OCI-LY7 (cell line): ENCODE data around the gene TMIE. TPM values are rescaled to one million over a fixed set of nuclear protein-coding genes. Genes with fewer than 3 reads are reported as not detected.

ENCODE experiments used
- BruUV-seq: library from RNA; stranded (reverse); fragments of 400-500 nt; replicated peaks from 2 replicates; lab custom pipeline; 2021; lab: Mats Ljungman, UMichigan
- CTCF ChIA-PET: fragments of 300-600 bp; sonication (Branson Sonifier 250); formaldehyde crosslinking; loops from one replicate; lab custom pipeline; 2022; ENCODE audit warnings: antibody characterized with exemption; ENCODE audit not compliant: unreplicated experiment; lab: Charles Lee
- POLR2A ChIA-PET: fragments of 300-600 bp; sonication (Branson Sonifier 250); formaldehyde crosslinking; loops from one replicate; lab custom pipeline; 2022; ENCODE audit warnings: antibody characterized with exemption; lab: Charles Lee
- DNase-seq: peaks from one replicate; pipeline ENCODE4 v3.0.0-alpha.2; 2015; ENCODE audit warnings: low spot score
- H2AFZ ChIP-seq: fragments of 200-600 bp; sonication (generic), shearing (Covaris generic); 2 replicates; pipeline ENCODE4 v1.6.1; 2014; ENCODE audit warnings: mild to moderate bottlenecking, antibody characterized with exemption, low read length, moderate library complexity
- H3K27ac ChIP-seq: fragments of 200-600 bp; sonication (generic); 2 replicates; pipeline ENCODE4 v1.5.1; 2014; ENCODE audit warnings: mixed run types, low read depth, mild to moderate bottlenecking, moderate library complexity, low read length, inconsistent platforms; ENCODE audit not compliant: poor library complexity, severe bottlenecking
- H3K36me3 ChIP-seq: fragments of 200-600 bp; sonication (generic); 2 replicates; pipeline ENCODE4 v1.6.1; 2014; ENCODE audit warnings: mild to moderate bottlenecking, antibody characterized with exemption, low read length, moderate library complexity, mixed read lengths; ENCODE audit not compliant: insufficient read depth
- H3K4me1 ChIP-seq: fragments of 200-600 bp; sonication (generic); 2 replicates; pipeline ENCODE4 v1.5.1; 2014; ENCODE audit warnings: mild to moderate bottlenecking, low read length; ENCODE audit not compliant: insufficient read depth, poor library complexity, severe bottlenecking
- H3K4me2 ChIP-seq: fragments of 200-600 bp; sonication (generic); 2 replicates; pipeline ENCODE4 v1.6.1; 2014; ENCODE audit warnings: mild to moderate bottlenecking, low read length
- H3K4me3 ChIP-seq: fragments of 200-600 bp; sonication (generic); 2 replicates; pipeline ENCODE4 v1.5.1; 2014; ENCODE audit warnings: mild to moderate bottlenecking, low read depth, low read length; ENCODE audit not compliant: poor library complexity, severe bottlenecking
- H3K79me2 ChIP-seq: fragments of 200-600 bp; sonication (generic); 2 replicates; pipeline ENCODE4 v1.6.1; 2016; ENCODE audit warnings: low read depth, mild to moderate bottlenecking, low read length, moderate library complexity, mixed read lengths; ENCODE audit not compliant: insufficient read depth
- H3K9me2 ChIP-seq: fragments of 200-600 bp; sonication (generic); 2 replicates; pipeline ENCODE4 v1.6.1; 2016; ENCODE audit warnings: mild to moderate bottlenecking, low read length, mixed read lengths; ENCODE audit not compliant: insufficient read depth
- H3K9me3 ChIP-seq: fragments of 200-600 bp; sonication (generic); 2 replicates; pipeline ENCODE4 v1.6.1; 2014; ENCODE audit warnings: mild to moderate bottlenecking, mixed run types, low read length, mixed read lengths
- H4K20me1 ChIP-seq: fragments of 200-600 bp; sonication (generic); 2 replicates; pipeline ENCODE4 v1.6.1; 2014; ENCODE audit warnings: mild to moderate bottlenecking, antibody characterized with exemption, low read length, moderate library complexity, mixed read lengths; ENCODE audit not compliant: insufficient read depth
- EZH2phosphoT487 ChIP-seq: fragments of 200-600 bp; sonication (generic); IDR thresholded peaks from 2 replicates; pipeline ENCODE4 v1.6.1; 2018; ENCODE audit warnings: low read depth, borderline replicate concordance, mild to moderate bottlenecking, mixed run types, antibody characterized with exemption, low read length, moderate library complexity, mixed read lengths
- intact Hi-C: fragments of 100-400 bp; cut with micrococcal nuclease; formaldehyde crosslinking; loops from one replicate; pipeline ENCODE4 v1.10.0; 2022; ENCODE audit not compliant: unreplicated experiment
- total RNA-seq, 2 experiments: library from RNA; depleted of rRNA in 1 of 2; stranded (reverse); fragments of >200 nt in 1 of 2; shearing (Covaris generic) in 1 of 2; gene quantifications; 2 replicates each; pipeline ENCODE4 v1.2.3, GENCODE V29; 2014 to 2022
- TF ChIP-seq, protein P1 (sequence below): fragments of 200-600 bp; sonication (generic); conservative IDR thresholded peaks from 2 replicates; pipeline ENCODE4 v1.5.1; 2014; ENCODE audit warnings: mild to moderate bottlenecking, antibody characterized with exemption, low read length, moderate library complexity, mixed read lengths

TMIE gene
- total RNA-seq, 2 experiments from 2014 or later, result not detected

DNA sequence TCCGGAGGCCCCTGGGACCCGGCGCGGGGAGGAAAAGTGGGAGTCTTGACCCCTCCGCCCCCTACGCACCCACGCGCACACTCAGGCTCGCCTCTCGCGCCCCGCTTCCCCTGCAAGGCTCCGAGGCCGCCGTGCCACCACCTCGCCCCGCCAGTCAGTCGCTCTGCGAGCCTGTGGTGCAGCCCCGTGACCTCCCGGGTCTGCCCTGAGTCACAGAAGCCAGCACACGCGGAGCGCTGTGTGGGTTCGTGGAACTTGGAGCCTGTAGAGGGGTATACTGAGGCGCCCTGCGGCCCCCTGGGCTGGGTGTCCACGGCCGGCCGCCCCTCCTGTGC is 7.3 kb upstream of the TMIE start:
- ChIA-PET POLR2A (no interaction called here), CTCF (no interaction called here)
- Histone ChIP-seq H3K9me3 (no peaks in the 10 kb centered on the region), H3K4me1 (peaks cover 10% of the 10 kb centered on the region), H3K9me2 (no peaks in the 10 kb centered on the region), H3K36me3 (no peaks in the 10 kb centered on the region), H4K20me1 (no peaks in the 10 kb centered on the region), H3K4me2 (peak overlapping the region; percentile 65; the same call in 1 of the 2 replicates), H3K27ac (no peak overlapping the region), H3K79me2 (no peaks in the 10 kb centered on the region), H2AFZ (no peak overlapping the region), H3K4me3 (no peak overlapping the region)
- no TSS peak for BruUV-seq
- no peak for TF ChIP-seq EZH2phosphoT487
- TF ChIP-seq, protein P1, sequence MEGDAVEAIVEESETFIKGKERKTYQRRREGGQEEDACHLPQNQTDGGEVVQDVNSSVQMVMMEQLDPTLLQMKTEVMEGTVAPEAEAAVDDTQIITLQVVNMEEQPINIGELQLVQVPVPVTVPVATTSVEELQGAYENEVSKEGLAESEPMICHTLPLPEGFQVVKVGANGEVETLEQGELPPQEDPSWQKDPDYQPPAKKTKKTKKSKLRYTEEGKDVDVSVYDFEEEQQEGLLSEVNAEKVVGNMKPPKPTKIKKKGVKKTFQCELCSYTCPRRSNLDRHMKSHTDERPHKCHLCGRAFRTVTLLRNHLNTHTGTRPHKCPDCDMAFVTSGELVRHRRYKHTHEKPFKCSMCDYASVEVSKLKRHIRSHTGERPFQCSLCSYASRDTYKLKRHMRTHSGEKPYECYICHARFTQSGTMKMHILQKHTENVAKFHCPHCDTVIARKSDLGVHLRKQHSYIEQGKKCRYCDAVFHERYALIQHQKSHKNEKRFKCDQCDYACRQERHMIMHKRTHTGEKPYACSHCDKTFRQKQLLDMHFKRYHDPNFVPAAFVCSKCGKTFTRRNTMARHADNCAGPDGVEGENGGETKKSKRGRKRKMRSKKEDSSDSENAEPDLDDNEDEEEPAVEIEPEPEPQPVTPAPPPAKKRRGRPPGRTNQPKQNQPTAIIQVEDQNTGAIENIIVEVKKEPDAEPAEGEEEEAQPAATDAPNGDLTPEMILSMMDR, result no peak
- DNase-seq, result no peak
- intact Hi-C loops, result no loop called here

DNA sequence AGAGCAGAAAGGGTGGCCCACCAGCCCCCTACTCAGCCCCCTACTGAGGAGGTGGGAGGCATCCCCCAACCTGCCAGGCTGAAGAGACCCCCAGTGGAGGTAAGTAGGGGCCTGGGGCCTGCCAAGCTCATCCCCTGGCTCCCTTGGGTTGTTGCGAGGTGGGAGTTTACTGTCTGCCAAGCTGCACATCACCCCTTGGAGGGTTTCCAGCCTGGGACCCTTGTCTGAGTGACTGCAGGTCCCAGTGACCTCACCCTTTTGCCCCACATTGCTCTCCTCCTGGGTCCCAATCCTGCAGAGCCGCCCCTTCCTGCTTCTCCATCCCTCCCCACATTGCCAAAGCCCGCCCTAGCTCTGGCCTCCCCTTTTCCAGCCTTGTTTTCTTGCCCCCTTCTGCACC is 6.7 kb upstream of the TMIE start:
- no peak for DNase-seq
- Histone ChIP-seq H3K4me3 (no peak overlapping the region), H3K27ac (no peak overlapping the region), H3K79me2 (no peaks in the 10 kb centered on the region), H4K20me1 (no peaks in the 10 kb centered on the region), H3K9me3 (no peaks in the 10 kb centered on the region), H2AFZ (no peak overlapping the region), H3K4me1 (peaks cover 10% of the 10 kb centered on the region), H3K36me3 (no peaks in the 10 kb centered on the region), H3K9me2 (no peaks in the 10 kb centered on the region), H3K4me2 (no peak overlapping the region)
- CTCF ChIA-PET, result no interaction called here
- intact Hi-C loops, result no loop called here
- TF ChIP-seq, protein P1, result no peak
- TF ChIP-seq EZH2phosphoT487, result no peak
- POLR2A ChIA-PET, result interaction anchor here (0.5 kb wide), 1 partner anchor 637 kb away, joined by 4 read pairs; no protein-coding TSS in a partner anchor
- no TSS peak for BruUV-seq

DNA sequence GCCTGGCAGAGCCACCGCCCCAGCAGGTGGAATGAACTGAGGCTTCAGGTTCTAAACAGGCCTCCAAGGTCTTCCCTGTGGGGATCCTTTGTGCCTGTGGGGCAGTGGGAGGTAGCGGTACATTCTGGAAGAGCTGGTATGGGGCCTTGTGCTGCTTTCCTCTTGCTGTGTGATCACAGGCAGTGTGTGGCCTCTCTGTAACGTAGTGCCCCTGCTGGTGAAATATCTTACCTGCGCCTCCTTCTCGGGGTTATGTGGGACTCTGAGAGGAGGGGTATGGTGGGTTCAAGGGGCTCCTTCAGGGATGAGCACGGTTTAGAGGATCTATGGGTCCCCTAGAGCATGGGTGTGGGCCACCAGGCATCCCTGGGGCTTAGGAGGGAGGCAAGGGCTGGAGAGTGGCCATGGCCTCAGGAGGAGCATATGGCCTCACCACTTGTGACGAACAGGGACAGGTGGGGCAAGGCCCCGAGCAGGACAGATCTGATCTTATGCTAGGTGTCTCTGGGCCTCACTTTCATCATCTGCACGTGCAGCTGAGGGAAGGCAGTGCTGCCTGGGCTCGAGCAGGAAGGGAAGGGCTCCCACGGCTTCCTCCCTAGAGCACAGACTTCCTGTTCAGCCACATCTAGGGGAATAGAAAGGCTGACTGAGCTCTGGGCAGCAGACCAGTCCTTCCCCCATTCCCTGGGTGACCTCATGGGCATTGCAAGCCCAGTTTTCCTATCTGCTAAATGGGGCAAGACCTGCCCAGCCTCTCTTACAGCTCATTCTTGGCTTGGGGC is 5.8 kb upstream of the TMIE start:
- Histone ChIP-seq H3K27ac (no peak overlapping the region), H3K4me3 (no peak overlapping the region), H4K20me1 (no peaks in the 10 kb centered on the region), H3K4me2 (peak overlapping the region; percentile 11; the same call in 1 of the 2 replicates), H2AFZ (peak overlapping the region; percentile 86), H3K9me2 (no peaks in the 10 kb centered on the region), H3K9me3 (no peaks in the 10 kb centered on the region), H3K36me3 (no peaks in the 10 kb centered on the region), H3K4me1 (peaks cover 10% of the 10 kb centered on the region), H3K79me2 (no peaks in the 10 kb centered on the region)
- intact Hi-C loops, result no loop called here
- no peak for TF ChIP-seq EZH2phosphoT487
- TF ChIP-seq, protein P1, result peak; percentile 73
- BruUV-seq, result no TSS peak
- ChIA-PET POLR2A (interaction anchor here (0.5 kb wide), 1 partner anchor 636 kb away, joined by 4 read pairs; no protein-coding TSS in a partner anchor), CTCF (no interaction called here)
- peak; percentile 55 for DNase-seq
